DND-41 (cell line): ENCODE data around the gene IFT74.

Experiments
- ATAC-seq: fragments of 200-7000 bp; cut with Tn5 transposase; 3 replicates; pipeline ENCODE4 v1.9.1; 2021; ENCODE audit warnings: low read depth; ENCODE audit not compliant: insufficient read depth
- DNase-seq: peaks from one replicate; pipeline ENCODE4 v3.0.0-alpha.2; 2020
- H2AFZ ChIP-seq: 2 replicates; pipeline ENCODE4 v1.6.0; 2012; ENCODE audit warnings: low read depth, low read length
- H3K27ac ChIP-seq: 2 replicates; pipeline ENCODE4 v1.5.1; 2012; ENCODE audit warnings: low read length, inconsistent platforms
- H3K27me3 ChIP-seq: fragments of 200-600 bp; sonication (generic); 2 replicates; pipeline ENCODE4 v1.6.0; 2012; ENCODE audit warnings: low read length, mild to moderate bottlenecking, inconsistent platforms; ENCODE audit not compliant: insufficient read depth, poor library complexity
- H3K36me3 ChIP-seq: 2 replicates; pipeline ENCODE4 v1.5.1; 2012; ENCODE audit warnings: low read length, inconsistent platforms; ENCODE audit not compliant: insufficient read depth
- H3K4me1 ChIP-seq: 2 replicates; pipeline ENCODE4 v1.5.1; 2012; ENCODE audit warnings: mild to moderate bottlenecking, low read length; ENCODE audit not compliant: insufficient read depth
- H3K4me2 ChIP-seq: 2 replicates; pipeline ENCODE4 v1.6.0; 2012; ENCODE audit warnings: mild to moderate bottlenecking, moderate library complexity, low read length, inconsistent platforms; ENCODE audit not compliant: insufficient read depth
- H3K4me3 ChIP-seq, 2 experiments: fragments of 200-600 bp in 1 of 2; shearing (Covaris generic) in 1 of 2; 2 replicates each; pipeline ENCODE4 v1.5.1; 2012 to 2016; ENCODE audit warnings: inconsistent platforms in 2 of 2, low read length in 2 of 2, mild to moderate bottlenecking in 2 of 2, low read depth in 1 of 2, moderate library complexity in 1 of 2
- H3K79me2 ChIP-seq: 2 replicates; pipeline ENCODE4 v1.6.0; 2012; ENCODE audit warnings: low read length, inconsistent platforms; ENCODE audit not compliant: insufficient read depth
- H3K9ac ChIP-seq: 2 replicates; pipeline ENCODE4 v1.6.0; 2012; ENCODE audit warnings: low read depth, mild to moderate bottlenecking, inconsistent platforms, low read length, moderate library complexity
- H3K9me3 ChIP-seq: 2 replicates; pipeline ENCODE4 v1.5.1; 2012; ENCODE audit warnings: low read length, moderate library complexity, mild to moderate bottlenecking, inconsistent platforms; ENCODE audit not compliant: insufficient read depth, severe bottlenecking
- H4K20me1 ChIP-seq: 2 replicates; pipeline ENCODE4 v1.6.0; 2012; ENCODE audit warnings: low read length; ENCODE audit not compliant: insufficient read depth
- EZH2 ChIP-seq: IDR thresholded peaks from 3 replicates; pipeline ENCODE4 v1.6.1; 2012; ENCODE audit warnings: borderline replicate concordance, low read depth, mild to moderate bottlenecking, moderate library complexity, low read length, inconsistent platforms; ENCODE audit not compliant: severe bottlenecking
- TF ChIP-seq, protein P1 (sequence below): IDR thresholded peaks from 2 replicates; pipeline ENCODE4 v1.5.1; 2012; ENCODE audit warnings: borderline replicate concordance, low read length, moderate library complexity, mild to moderate bottlenecking; ENCODE audit not compliant: poor library complexity, severe bottlenecking; ENCODE audit errors: extremely low read depth

Gene IFT74

DNA sequence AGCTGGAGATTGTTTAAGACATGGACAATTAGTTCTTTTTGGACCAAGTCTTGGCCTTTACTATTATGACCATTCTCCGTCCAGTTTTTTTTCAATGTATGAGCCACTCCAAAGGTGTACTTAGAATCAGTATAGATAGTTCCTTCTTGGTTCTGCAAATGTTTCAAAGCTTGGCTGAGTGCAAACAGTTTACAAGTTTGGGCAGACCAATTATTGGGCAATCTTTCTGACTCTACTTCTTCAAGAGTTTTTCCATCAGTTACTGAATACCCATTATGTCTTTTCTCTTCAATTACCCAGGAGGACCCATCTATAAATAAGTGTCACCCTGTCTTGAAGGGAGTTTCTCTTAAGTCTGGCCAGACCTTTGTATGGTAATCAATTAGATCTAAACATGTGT lies 15.5 kb downstream of the IFT74 start:
- Histone ChIP-seq H3K9me3 (no peaks in the 10 kb centered on the region), H4K20me1 (no peaks in the 10 kb centered on the region), H3K4me1 (no peaks in the 10 kb centered on the region), H3K4me3 (no peak overlapping the region), H3K4me2 (no peak overlapping the region), H3K79me2 (peaks cover 24% of the 10 kb centered on the region), H3K9ac (no peak overlapping the region), H3K36me3 (no peaks in the 10 kb centered on the region; the same call in 1 of the 2 replicates), H3K27me3 (no peaks in the 10 kb centered on the region), H3K27ac (no peak overlapping the region), H2AFZ (no peak overlapping the region)
- ATAC-seq (no peak), DNase-seq (no peak)
- no peak for TF ChIP-seq EZH2
- TF ChIP-seq, protein P1, sequence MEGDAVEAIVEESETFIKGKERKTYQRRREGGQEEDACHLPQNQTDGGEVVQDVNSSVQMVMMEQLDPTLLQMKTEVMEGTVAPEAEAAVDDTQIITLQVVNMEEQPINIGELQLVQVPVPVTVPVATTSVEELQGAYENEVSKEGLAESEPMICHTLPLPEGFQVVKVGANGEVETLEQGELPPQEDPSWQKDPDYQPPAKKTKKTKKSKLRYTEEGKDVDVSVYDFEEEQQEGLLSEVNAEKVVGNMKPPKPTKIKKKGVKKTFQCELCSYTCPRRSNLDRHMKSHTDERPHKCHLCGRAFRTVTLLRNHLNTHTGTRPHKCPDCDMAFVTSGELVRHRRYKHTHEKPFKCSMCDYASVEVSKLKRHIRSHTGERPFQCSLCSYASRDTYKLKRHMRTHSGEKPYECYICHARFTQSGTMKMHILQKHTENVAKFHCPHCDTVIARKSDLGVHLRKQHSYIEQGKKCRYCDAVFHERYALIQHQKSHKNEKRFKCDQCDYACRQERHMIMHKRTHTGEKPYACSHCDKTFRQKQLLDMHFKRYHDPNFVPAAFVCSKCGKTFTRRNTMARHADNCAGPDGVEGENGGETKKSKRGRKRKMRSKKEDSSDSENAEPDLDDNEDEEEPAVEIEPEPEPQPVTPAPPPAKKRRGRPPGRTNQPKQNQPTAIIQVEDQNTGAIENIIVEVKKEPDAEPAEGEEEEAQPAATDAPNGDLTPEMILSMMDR: no peak

DNA sequence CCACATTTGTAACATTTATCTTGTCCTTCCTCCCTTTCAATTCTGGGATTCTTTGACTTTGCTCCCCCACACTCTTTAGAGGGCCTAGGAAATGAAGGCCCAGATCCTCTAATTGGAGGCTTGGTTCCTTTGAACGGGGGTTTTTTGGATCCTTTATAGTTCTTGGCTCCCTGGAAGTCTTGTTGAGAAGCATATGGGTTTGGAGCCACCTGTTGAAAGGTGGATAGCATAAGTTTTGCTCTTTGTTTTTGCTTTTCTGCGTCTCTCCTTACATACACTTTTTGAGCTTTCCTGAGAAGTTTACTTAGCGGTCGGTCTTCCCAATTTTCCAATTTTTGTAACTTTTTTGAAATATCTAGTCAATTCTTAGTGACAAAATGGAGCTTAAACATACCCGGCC lies 17.8 kb downstream of the IFT74 start:
- no peak for TF ChIP-seq EZH2
- TF ChIP-seq, protein P1: no peak
- H3K4me2 ChIP-seq: no peak overlapping the region
- no peaks in the 10 kb centered on the region; the same call in 1 of the 2 replicates for H3K36me3 ChIP-seq
- no peaks in the 10 kb centered on the region for H3K9me3 ChIP-seq
- H4K20me1 ChIP-seq: no peaks in the 10 kb centered on the region
- no peak overlapping the region for H3K9ac ChIP-seq
- H3K4me1 ChIP-seq: no peaks in the 10 kb centered on the region
- no peaks in the 10 kb centered on the region for H3K27me3 ChIP-seq
- H3K79me2 ChIP-seq: peaks cover 17% of the 10 kb centered on the region
- no peak overlapping the region for H3K27ac ChIP-seq
- H3K4me3 ChIP-seq: no peak overlapping the region
- H2AFZ ChIP-seq: no peak overlapping the region
- DNase-seq: no peak
- ATAC-seq: no peak

DNA sequence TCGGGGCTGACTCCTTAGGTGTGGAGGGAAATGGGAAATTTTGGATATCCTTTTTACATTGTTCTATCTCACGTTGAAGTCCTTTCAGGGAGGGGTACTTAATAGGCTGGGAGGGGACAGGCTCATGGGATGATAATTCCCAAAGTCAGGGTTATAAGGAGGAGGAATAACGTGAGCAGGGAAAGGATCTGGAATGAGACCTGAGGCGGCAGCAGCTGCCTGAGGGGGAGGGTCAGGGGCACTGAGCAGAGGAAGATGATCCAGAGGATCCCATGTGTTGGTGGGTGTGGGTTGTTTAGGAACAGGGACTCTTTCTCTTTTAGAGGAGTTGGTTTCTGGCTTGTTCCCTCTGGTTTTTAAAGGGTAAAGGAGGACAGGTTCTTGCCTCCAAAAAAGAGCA lies 18.7 kb downstream of the IFT74 start:
- Histone ChIP-seq H3K9me3 (no peaks in the 10 kb centered on the region), H3K4me3 (no peak overlapping the region), H3K4me2 (no peak overlapping the region), H3K4me1 (no peaks in the 10 kb centered on the region), H3K27me3 (no peaks in the 10 kb centered on the region), H3K36me3 (no peaks in the 10 kb centered on the region), H4K20me1 (no peaks in the 10 kb centered on the region), H3K9ac (no peak overlapping the region), H3K79me2 (peaks cover 12% of the 10 kb centered on the region), H2AFZ (no peak overlapping the region), H3K27ac (no peak overlapping the region)
- TF ChIP-seq, protein P1: no peak
- TF ChIP-seq EZH2: no peak
- DNase-seq: no peak
- no peak for ATAC-seq
